Smooth muscle cell of the brain vasculature (primary cell): ENCODE data around the gene SON.
"Not testable (repeated sequence)": the region's sequence is repeated elsewhere in the genome, so short reads cannot be mapped to it uniquely, and the experiment has no call there.

Experiments used
- DNase-seq: peaks from one replicate; pipeline ENCODE4 v3.0.0-alpha.2; 2012; ENCODE audit warnings: low read depth, low spot score

Gene SON

DNA sequence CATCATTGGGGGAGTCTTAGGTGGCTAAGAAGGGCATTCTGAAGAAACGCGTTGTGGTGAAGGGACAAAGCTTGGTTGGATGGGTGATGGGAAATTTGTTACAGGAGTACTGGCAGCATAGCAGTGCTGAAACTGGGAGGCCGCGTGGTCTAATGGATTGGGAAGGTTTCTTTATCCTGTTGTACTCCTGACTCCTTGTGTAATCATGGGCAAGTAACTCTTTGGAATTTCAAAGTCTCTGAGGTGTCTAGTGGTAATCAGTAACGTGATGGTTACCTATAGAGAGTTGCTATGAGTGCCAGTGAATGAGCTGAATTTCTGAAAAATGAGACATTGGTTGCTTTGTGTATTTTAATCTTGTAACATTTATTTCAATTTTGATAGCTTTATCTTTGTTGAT, 27.2 kb downstream of the SON start:
- DNase-seq: no peak

DNA sequence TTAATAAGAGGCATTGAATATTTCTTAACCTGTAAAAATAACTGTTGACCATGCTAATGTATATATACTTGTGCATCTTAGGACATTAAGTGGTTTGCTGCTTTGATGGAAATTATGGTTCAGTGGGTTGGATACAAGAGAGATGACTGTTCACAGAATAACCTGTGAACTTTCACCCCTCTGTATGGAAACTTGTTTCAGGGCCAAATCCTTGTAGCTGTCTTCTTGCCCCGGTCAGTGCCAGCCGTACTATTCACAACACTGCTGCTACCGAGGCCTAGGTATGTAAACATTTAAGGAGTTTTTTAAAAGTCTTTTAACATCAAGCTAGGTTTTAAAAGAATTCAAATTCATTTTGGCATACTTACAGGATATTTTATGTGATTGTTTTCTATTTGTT, 29.5 kb downstream of the SON start:
- DNase-seq: no peak

- not testable (repeated sequence) for DNase-seq
These were observed 33.9 kb downstream of the SON start for GRCh38 chr21:33576741-33577141.

DNA sequence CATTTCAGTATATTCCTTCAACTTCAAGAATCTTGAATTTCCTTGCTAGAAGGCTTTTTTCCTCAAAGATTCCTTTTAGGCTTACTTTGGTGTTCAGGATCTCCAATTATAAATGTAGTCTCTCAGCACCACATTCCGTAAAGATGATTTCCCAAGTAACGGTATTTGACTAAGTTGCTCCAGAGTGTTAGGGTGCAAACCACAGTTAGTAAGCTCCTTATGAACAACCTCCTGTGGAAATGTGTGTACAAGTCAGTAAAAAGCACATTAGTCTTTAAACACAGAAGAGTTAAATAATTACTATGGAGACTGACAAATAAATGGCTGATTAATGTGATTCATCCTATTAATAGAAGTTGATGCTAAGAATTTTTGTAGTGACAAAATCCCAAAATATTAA, 35.4 kb downstream of the SON start:
- no peak for DNase-seq

GRCh38 chr21:33578959-33579542, 36.2 kb downstream of the SON start:
- no peak for DNase-seq

DNA sequence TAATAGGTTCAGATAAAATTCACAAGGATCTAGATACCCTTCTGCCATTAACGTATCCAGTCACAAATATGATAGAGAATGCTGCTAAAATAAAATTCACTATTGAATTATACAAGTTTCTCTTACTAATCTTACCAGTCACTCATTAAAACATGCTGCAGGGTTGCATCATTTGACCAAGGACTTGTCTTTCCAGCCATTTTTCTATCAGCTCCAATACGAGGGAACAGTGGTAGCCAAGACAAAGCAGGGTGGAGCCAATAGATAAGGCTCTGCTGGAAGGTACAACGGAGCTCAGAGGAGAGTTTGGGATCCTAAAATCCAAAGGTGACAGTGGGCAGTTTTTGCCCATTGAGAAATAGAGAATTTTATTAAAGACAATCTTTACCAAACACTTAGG, 41.6 kb downstream of the SON start:
- DNase-seq: no peak

DNA sequence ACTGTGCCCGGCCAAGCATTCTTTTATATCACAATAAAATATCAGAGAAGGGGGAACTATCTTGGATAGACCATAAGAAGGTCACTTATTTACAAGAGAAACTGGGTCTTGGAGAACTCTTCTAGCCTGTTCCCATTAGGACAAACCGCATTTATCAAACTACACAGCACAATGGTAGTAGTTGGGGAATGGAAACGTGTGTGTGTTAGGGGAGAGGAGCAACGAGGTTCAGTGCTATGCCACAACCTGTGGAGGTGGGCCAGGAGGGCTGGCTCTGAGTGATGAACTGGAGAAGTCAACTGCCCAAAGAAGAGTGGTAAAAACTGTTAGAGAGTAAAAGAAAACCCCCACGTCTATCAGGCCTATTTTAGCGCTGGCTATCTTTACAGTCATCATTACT, 44.1 kb downstream of the SON start:
- no peak for DNase-seq

DNA sequence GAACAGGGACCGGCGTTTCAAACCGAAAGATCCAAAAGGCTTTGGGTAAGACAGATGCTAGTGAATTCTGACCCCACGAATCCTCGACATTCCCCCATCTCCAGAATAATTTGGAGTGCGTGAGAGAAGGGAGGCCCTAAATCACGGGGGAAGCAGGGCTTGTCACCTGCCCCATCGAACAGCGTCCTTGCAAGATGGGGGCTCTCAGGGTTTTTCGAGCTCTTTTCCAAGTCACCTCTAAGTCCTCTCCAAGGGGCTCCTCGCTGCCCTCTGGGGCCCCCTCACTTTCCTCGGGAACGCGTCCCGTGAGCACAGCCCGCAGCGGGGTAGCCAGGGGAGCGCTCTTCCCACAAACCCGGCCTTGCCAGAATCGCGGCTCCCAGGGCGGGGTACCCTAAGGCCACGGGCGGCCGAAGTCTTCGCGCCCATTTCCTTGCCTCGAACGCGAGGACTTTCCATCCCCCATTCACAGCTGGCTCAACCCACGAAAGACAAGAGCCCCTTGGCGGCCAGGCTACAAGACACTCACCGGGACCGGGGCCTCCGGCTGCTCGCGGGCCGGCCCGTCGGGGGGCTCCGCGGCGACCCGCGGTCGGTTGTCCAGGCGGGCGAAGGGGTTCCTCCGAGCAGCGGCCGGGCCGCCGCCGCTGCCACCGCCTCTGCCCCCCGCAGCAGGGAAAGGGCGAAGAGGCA, 45.1 kb downstream of the SON start:
- DNase-seq: no peak

- DNase-seq: peak; percentile 57
These were observed 45.9 kb downstream of the SON start, which contains the start of gene DONSON for GRCh38 chr21:33588485-33589335. Gene DONSON, minus strand, starts transcription at chr21:33588684. Its CDS starts 43 bp downstream, at chr21:33588641.

GRCh38 chr21:33598051-33598450, 55.2 kb downstream of the SON start:
- no peak for DNase-seq

DNA sequence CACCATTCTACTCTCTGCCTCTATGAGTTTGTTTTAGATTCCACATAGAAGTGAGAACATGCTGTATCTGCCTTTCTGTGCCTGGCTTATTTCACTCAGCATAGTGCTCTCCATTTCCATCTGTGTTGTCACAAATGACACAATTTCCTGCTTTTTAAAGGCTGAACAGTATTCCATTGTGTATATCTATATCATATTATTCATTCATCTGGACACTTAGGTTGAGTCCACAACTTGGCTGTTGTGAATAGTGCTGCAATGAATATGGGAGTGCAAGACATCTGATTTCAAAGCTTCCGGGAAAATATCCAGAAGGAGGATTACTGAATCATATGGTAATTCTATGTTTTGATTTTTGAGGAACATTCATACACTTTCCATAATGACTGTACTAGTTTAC, 65.7 kb downstream of the SON start:
- no peak for DNase-seq

DNA sequence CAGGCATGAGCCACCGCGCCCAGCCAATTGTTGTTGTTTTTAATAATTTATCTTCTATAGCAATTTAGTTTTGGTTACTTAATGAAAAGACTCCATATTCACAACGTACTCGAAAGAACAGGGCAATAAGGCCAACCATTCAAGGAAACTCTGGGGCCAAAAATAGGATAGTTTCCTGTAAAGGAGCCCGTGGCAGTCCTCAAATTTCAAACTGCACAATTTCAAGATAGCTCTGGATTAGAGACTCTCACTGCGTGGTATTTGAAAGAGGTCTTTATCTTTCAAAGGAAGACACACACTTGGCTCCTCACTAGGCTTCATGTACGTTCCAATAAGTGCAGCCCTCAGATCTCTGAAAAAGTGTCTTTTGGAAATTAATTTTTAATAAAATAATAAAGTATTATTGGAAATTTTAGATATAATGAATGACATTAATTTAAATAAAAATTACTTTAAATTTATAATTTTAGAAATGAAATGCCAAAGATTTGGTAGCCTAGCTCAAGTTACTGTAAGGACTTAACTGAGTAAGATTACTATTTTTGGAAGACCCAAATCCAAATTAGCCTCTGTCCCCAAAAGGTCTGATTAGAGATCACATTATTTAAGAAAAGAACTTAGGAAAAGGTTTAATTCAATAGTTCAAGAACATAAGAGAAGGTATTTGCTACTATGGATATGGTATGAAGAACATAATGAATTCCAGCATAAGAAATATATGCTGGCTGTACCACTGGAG, 68.3 kb downstream of the SON start:
- DNase-seq: no peak

GRCh38 chr21:33617565-33617964, 74.7 kb downstream of the SON start:
- DNase-seq: not testable (repeated sequence)

- no peak for DNase-seq
These were observed 75.6 kb downstream of the SON start for GRCh38 chr21:33618407-33618806.

DNA sequence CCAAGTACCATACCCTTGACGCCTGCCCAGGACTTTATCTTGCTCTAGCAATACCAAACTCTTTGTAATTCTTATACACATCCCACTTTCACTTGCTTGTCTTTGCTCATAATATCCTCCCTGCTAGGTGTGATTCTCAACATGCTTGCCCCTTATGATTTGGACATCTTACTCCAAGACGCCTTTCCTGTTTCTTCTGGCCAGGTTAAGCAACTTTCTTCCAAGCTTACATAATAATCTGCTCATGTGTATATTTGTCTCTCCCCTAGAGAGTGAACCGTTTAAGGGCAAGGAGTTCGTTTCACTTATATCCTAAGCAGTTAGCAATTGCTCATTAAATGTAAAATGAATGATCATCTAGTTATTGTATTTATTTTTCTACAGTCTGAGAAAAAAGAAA, 76.9 kb downstream of the SON start:
- no peak for DNase-seq

- DNase-seq: no peak
These were observed 79.4 kb downstream of the SON start for GRCh38 chr21:33622253-33622652.

- DNase-seq: not testable (repeated sequence)
These were observed 83.3 kb downstream of the SON start for GRCh38 chr21:33626151-33626550.
